GM21825 (cell line): ENCODE results near the gene IL21.
"Not testable (repeated sequence)": the region's sequence is repeated elsewhere in the genome, so short reads cannot be mapped to it uniquely, and the experiment has no call there.

Source experiments
- ATAC-seq: cut with Tn5 transposase; IDR thresholded peaks from one replicate; pipeline ENCODE4 v1.9.1; 2021; ENCODE audit warnings: mild to moderate bottlenecking, moderate library complexity; ENCODE audit not compliant: unreplicated experiment

The IL21 gene

GRCh38 chr4:122583906-122584305 is 37.0 kb downstream of the IL21 start:
- ATAC-seq = no peak

GRCh38 chr4:122577808-122578781 is 42.8 kb downstream of the IL21 start:
- peak; percentile 73 for ATAC-seq

- no peak for ATAC-seq
These were observed 43.7 kb downstream of the IL21 start for GRCh38 chr4:122577189-122577553.

GRCh38 chr4:122576261-122577188 is 44.3 kb downstream of the IL21 start:
- peak; percentile 62 for ATAC-seq

- ATAC-seq = not testable (repeated sequence)
These were observed 46.5 kb downstream of the IL21 start for GRCh38 chr4:122574347-122574746.

GRCh38 chr4:122562449-122562848 is 58.4 kb downstream of the IL21 start:
- no peak for ATAC-seq
